GM04503 (cell line): ENCODE results near the gene CDHR2.

Source experiments
- DNase-seq: peaks from one replicate; pipeline ENCODE4 v3.0.0-alpha.2; 2012; ENCODE audit warnings: low read depth

The CDHR2 gene

GRCh38 chr5:176548967-176549444 is at the start of gene CDHR2:
TSS of gene CDHR2 (plus strand) at chr5:176549342. CDS start at chr5:176565353, 16,011 bp downstream.
- no peak for DNase-seq

GRCh38 chr5:176500511-176500910 is 48.6 kb upstream of the CDHR2 start:
- no peak for DNase-seq

DNA sequence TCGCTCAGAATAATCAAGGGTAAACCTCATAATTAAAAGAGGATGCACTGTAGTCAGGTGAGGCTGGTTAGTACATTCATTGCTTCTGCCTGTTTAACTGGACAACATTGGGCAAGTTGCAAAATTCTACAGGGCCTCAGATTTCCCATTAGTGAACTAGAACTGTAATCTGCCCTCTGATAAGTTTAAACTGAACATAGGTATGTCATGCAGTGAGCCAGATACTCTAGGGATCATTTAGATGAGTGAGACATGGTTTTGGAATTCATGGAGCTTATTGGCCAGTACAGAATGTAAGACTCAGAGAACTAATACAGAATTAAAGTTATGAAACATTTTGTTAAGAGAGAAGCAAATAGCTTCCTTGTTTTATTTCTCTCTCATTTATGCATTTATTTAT is 47.8 kb upstream of the CDHR2 start:
- peak; percentile 89 for DNase-seq

DNA sequence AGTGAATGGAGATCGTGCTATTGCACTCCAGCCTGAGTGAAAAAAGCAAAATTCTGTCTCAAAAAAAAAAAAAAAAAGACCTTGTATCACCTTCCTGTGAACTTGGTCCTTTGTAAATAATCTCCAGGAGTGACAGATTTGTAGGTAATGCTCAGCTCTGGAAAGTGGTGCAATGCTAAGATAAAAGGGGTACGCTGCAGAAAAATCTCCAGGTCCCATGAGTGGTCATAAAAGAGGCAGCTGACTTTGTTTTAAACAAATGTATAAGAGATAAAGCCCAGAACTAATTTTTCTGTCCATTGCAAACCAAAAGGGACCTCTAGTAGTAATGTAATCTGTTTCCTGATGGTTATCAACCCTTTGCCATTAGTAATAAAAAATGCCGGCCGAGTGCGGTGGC is 45.6 kb upstream of the CDHR2 start:
- no peak for DNase-seq

DNA sequence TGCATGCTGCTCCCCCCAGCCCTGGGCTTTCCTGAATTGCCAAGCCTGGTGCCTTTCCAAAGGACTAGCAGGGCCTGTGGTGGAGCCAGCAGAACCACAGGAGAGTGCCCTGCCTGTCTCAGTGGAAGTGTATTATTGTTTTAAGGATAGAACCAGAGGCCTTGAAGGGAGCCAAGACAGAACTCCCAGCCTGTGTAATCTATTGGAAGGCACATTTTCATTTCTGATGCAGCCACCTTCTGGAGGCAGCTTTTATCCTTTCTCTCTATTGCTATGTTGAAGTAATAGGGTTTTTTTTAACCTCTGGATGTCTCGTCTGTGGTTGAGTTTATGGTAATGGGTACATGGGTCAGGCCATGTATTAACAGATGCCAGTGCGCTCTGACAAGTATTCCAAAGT is 41.2 kb upstream of the CDHR2 start:
- no peak for DNase-seq

GRCh38 chr5:176508603-176509002 is 40.5 kb upstream of the CDHR2 start:
- DNase-seq = no peak

- DNase-seq = no peak
Observed at GRCh38 chr5:176513788-176514187, 35.4 kb upstream of the CDHR2 start.

DNA sequence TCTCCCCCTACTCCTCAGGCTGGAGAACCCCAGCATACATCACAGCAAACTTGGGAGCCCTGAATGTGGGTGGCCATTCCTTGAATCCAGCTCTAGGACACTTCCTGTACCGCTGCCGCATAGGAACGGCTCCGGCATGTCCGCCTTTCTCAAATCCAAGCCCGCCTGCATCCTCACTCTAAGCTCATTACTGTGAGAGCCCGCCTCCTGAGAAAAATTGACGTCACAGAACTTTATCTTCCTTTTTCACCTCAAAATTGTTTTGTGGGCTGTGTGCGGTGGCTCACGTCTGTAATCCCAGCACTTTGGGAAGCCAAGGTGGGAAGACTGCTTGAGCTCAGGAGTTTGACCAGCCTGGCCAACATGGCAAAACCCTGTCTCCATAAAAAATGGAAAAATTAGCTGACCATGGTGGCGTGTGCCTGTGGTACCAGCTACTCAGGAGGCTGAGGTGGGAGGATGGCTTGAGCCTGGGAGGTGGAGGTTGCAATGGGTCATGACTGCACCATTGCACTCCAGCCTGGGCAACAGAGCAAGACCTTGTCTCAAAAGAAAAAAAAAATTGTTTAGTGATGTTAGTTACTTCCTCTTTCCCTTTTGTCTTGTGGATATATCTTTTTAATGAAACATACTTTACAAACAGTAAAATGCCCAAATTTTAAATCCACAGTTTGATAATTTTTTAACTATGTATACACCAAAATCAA is 34.7 kb upstream of the CDHR2 start:
- DNase-seq = no peak

GRCh38 chr5:176515396-176515795 is 33.7 kb upstream of the CDHR2 start:
- no peak for DNase-seq

- DNase-seq = no peak
Observed at GRCh38 chr5:176517053-176517661, 32.0 kb upstream of the CDHR2 start.

DNA sequence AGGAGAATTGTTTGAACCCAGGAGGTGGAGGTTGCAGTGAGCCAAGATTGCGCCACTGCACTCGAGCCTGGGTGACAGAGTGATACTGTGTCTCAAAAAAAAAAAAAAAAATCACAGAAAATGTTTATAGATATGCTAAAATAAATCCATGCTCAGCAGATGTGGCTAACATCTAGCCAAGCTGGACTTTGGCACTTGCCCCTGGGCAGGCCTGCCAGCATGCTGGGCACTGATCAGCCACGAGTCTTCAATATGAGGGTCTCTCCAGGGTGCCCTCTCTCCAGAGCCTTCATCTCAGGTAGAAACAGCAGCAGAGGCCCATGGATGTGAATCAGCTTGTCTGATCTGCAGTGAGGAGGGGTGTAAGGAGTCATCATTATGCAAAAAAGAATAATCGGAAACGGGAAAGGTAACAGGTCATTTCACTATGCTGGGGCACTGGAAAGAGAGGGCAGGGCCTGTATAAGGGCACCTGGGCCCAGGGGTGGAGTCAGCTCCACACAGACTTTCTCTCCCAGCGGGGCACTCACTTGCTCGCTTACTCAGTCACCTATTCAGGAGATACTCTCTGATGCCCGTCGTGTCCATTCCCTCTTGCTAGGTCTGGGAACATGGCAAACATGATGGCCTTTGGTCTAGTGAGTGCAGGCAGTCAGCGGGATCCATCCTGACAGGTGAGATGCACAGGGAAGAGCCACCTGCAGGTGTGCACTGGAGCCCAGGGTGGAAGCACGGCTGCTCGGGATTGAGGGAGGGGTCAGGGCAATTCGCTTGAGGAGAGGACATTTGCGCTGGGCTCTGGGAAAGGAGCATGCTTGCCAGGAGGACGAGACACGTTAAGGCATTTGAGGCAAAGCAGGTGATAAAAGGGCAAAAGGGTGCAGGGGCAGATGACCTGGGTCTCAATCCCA is 29.1 kb upstream of the CDHR2 start:
- no peak for DNase-seq

GRCh38 chr5:176521286-176521685 is 27.9 kb upstream of the CDHR2 start:
- no peak for DNase-seq

DNA sequence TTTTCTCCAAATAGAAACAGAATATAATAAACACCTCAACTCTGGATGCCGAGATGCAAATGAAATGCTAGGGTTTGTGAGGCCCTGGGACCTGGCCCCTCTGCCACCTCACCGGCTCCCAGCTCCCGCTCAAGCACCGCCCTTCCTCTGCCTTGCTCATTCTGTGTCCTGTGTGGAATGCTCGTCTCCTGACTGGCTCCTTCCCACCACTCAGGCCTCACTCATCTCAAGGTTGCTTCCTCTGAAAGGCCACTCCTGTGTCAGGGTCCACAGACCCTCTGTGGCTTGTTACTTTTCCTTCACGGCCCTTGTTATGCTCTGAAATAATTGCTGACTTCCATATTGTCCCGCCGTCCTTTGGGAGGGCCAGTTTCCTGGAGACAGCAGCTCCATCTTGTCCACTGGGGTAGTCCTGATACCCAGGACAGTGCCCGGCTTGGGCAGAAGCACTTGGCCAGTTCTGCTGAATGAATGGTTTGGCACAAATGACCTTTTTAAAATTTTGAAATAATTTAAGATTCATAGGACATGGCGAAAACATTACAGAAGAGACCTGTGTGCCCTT is 27.4 kb upstream of the CDHR2 start:
- DNase-seq = no peak

GRCh38 chr5:176524138-176524537 is 25.0 kb upstream of the CDHR2 start:
- DNase-seq = no peak

DNA sequence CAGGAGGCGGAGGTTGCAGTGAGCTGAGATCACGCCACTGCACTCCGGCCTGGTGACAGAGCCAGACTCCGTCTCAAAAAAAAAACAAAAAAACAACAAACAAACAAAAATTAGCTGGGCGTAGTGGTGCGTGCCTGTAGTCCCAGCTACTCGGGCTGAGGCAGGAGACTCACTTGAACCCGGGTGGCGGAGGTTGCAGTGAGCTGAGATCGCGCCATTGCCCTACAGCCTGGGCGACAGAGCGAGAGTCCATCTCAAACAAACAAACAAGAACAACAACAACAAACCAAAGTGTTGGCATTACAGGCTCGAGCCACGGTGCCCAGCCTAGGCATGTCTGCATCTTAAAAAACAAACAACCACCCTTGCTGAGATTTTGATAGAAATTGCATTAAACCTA is 24.2 kb upstream of the CDHR2 start:
- DNase-seq = no peak

DNA sequence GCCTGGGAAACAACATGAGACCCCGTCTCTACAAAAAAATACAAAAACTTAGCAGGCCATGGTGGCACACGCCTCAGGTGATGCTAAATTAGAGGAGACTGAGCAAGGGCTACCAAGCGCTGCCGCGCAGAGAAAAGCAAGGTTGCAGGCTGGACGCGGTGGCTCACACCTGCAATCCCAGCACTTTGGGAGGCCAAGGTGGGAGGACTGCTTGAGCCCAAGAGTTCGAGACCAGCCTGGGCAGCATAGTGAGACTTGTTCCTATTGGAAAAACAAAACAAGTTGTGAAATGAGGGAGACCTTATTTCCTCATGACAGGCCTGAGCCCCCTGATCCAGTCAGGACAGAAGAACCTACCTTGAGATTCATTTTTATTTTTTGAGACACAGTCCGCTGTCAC is 23.5 kb upstream of the CDHR2 start:
- DNase-seq = no peak

DNA sequence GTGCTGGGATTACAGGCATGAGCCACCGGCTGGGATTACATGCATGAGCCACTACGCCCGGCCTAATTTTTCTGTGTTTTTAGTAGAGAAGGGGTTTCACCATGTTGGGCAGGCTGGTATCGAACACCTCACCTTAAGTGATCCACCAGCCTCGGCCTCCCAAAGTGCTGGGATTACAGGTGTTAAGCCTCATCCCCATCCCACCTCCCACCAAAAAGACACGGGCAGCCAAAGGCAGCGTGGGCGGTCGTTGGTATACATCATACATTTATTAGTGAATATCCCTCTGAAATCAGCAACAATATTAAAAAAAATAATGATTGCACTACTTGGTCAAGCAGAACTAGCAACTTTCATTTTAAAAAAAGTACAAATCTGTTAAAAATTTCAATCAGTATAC is 22.7 kb upstream of the CDHR2 start:
- no peak for DNase-seq

DNA sequence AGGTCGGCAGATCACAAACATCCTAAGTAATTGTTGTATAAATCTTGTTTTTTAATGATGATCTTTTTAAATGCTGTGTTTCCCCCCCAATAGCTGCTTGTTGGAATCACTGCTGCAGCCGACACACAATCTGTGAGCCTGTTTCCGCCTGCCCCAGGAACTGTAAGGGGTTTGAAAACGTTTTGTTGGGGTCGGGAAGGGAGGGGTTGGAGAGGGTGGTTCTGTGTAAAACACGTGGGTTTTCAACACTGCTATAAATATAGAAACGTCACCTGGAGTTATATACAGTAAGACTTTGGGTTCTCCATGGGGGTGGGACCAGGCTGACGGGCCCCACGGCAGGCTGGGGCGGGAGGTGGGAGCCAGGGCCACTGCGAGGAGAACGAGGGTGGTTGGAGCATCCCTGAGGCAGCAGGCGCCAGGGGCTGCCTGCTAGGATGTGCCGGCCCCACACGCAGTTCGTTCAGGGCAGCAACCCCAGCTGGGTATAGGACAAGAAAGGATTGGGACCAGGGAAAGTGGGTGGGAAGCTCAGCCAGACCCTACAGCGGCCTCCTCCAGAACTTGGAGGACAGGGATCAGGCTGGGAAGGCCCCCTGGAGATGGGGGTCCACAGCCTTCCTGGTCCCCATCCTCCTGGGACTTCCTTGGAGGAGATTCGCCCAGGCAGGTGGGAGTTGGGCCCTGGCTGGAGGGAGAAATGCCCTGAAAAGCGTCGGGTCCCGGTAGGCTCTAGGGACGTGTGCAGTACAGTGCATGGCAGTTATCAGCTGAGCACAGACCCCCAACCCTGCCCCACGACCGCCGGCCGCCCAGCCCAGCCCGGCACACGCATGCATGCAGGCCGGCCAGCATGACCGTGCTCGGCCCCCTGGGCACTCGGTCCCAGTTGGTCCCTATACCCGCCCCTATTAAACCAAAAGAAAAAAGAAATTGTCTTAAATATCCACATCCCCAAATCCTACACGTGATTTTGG is 21.6 kb upstream of the CDHR2 start:
- no peak for DNase-seq

DNA sequence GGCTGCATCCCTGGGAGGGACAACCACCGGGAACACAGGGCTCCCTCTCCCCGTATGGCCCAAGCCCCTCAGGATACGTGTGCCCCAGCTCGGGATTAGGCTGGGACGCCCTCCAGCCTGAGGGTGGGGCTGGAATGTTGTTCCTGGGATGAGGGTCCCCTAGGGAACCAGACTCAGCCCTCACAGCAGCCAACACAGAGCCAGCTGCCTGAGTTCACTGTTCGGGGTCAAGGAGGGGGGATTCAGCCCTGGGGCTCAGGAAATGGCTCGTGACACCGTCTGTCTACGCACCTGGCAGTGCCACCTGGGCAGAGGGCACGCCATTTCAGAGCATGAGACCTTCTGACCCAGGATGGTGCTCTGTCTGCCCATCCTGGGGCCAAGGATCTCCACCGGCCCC is 20.8 kb upstream of the CDHR2 start:
- DNase-seq = no peak

GRCh38 chr5:176528761-176529115 is 20.4 kb upstream of the CDHR2 start:
- no peak for DNase-seq

DNA sequence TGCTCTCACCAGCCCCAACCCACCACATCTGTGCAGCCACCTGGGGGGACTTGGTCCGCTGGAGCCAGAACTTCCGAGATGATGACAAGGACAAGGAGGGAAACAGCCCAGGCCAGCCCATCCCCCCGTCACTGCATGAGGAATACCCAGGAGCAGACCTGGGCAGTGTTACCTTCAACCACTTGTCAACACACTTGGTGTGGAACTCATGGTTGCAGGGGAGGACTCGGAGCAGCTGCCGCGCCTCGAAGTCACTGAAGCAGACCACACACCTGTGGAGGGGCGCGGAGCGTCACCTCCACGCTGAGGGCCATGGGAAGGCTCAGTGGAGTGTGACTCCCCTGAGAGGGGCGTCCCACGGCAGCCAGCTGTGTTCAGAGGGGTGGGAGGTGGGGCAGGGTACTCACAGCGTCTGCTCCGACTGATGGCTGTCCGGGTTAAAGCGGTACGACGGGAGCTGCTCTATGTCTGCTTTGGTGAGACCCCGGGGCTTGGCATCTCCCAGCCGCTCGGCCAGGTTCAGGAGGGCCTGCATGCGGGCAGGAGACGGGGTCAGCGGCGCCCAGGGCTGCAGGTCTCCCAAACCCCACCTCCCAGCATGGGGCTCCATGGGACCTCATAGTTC is 19.9 kb upstream of the CDHR2 start:
- DNase-seq = no peak
